WERI-Rb-1 (cell line): Measurements from ENCODE around the gene CMSS1.

Experiments
- DNase-seq: peaks from one replicate; pipeline ENCODE4 v3.0.0-alpha.2; 2020
- H3K27ac ChIP-seq: fragments of 250-450 bp; sonication (Bioruptor Pico); 2 replicates; pipeline ENCODE4 v1.5.1; 2020; ENCODE audit warnings: mild to moderate bottlenecking, moderate library complexity
- H3K27me3 ChIP-seq: fragments of 250-450 bp; sonication (Bioruptor Pico); 2 replicates; pipeline ENCODE4 v1.5.1; 2021; ENCODE audit warnings: mild to moderate bottlenecking, low read depth, moderate library complexity; ENCODE audit not compliant: insufficient read depth, severe bottlenecking
- H3K36me3 ChIP-seq: fragments of 250-450 bp; sonication (Bioruptor Pico); 2 replicates; pipeline ENCODE4 v1.5.1; 2020; ENCODE audit warnings: mild to moderate bottlenecking, moderate library complexity
- H3K4me3 ChIP-seq: 2 replicates; pipeline ENCODE4 v1.5.1; 2011; ENCODE audit warnings: low read depth, mild to moderate bottlenecking, control low read depth, low read length
- H3K9me3 ChIP-seq: fragments of 250-450 bp; sonication (Bioruptor Pico); 2 replicates; pipeline ENCODE4 v1.5.1; 2021; ENCODE audit warnings: mild to moderate bottlenecking, moderate library complexity; ENCODE audit not compliant: severe bottlenecking
- TF ChIP-seq, protein P1 (sequence below): IDR thresholded peaks from 2 replicates; pipeline ENCODE4 v1.5.1; 2011; ENCODE audit warnings: low read depth, mild to moderate bottlenecking, control low read depth, inconsistent platforms, low read length

CMSS1 gene

GRCh38 chr3:100158918-100159330 is 341.3 kb downstream of the CMSS1 start:
- H3K4me3 ChIP-seq: no peak overlapping the region
- DNase-seq: no peak
- no peaks in the 10 kb centered on the region for H3K27me3 ChIP-seq
- no peak overlapping the region for H3K27ac ChIP-seq
- peaks cover 13% of the 10 kb centered on the region for H3K36me3 ChIP-seq
- TF ChIP-seq, protein P1, sequence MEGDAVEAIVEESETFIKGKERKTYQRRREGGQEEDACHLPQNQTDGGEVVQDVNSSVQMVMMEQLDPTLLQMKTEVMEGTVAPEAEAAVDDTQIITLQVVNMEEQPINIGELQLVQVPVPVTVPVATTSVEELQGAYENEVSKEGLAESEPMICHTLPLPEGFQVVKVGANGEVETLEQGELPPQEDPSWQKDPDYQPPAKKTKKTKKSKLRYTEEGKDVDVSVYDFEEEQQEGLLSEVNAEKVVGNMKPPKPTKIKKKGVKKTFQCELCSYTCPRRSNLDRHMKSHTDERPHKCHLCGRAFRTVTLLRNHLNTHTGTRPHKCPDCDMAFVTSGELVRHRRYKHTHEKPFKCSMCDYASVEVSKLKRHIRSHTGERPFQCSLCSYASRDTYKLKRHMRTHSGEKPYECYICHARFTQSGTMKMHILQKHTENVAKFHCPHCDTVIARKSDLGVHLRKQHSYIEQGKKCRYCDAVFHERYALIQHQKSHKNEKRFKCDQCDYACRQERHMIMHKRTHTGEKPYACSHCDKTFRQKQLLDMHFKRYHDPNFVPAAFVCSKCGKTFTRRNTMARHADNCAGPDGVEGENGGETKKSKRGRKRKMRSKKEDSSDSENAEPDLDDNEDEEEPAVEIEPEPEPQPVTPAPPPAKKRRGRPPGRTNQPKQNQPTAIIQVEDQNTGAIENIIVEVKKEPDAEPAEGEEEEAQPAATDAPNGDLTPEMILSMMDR: no peak
- H3K9me3 ChIP-seq: peaks cover 5% of the 10 kb centered on the region

GRCh38 chr3:100159331-100160153 is 341.9 kb downstream of the CMSS1 start:
- Histone ChIP-seq H3K9me3 (peaks cover 5% of the 10 kb centered on the region), H3K27me3 (no peaks in the 10 kb centered on the region)
- no peak for DNase-seq

DNA sequence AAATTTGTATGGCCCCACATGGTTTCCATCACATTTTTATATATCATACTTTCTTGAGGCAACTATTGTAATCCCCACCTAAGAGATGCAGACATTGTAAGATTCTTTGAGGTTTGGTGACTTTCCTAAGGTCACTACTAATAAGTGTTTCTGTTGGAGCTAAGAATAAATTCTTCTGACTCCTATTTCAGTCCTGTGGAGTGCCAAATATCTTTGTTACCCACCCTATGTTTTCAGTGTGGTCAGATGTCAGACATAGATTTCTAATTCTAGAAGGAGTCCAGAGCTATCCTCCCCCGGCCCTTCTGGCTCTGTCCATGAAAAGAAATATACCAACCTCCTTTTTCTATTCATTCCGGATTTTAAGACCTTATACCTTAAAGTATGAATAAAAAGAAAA is 342.9 kb downstream of the CMSS1 start:
- Histone ChIP-seq H3K27me3 (no peaks in the 10 kb centered on the region), H3K4me3 (no peak overlapping the region), H3K27ac (no peak overlapping the region), H3K9me3 (no peaks in the 10 kb centered on the region), H3K36me3 (peaks cover 7% of the 10 kb centered on the region)
- no peak for DNase-seq
- TF ChIP-seq, protein P1: no peak

More at GRCh38 chr3:100159331-100160153, 341.9 kb downstream of the CMSS1 start:
- no peak overlapping the region for H3K4me3 ChIP-seq
- peaks cover 13% of the 10 kb centered on the region for H3K36me3 ChIP-seq
- TF ChIP-seq, protein P1: no peak
- H3K27ac ChIP-seq: no peak overlapping the region

- TF ChIP-seq, protein P1: no peak
- Histone ChIP-seq H3K4me3 (no peak overlapping the region), H3K27ac (no peak overlapping the region), H3K9me3 (no peaks in the 10 kb centered on the region), H3K36me3 (no peaks in the 10 kb centered on the region; the same call in 1 of the 2 replicates), H3K27me3 (no peaks in the 10 kb centered on the region)
- DNase-seq: no peak
Observed at GRCh38 chr3:100163787-100164186, 346.1 kb downstream of the CMSS1 start.

DNA sequence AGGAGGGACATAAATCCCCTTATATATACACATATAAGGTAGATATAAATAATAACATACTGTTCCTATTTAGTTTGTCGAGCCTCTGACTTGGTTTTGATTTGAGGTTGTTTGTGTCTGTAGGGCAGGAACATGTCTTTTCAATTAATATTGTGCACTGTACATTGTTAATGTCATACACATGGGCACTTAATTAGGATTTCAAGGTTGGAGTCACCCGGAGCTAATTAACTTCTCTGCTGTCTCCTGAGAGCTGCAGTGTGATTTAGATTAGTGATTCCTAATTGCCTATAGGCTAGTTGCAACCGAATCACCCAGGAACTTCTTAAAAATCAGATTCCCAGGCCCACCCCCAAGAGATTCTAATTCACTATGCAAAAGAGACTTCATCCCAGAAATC is 347.1 kb downstream of the CMSS1 start:
- TF ChIP-seq, protein P1: no peak
- no peak for DNase-seq
- Histone ChIP-seq H3K9me3 (no peaks in the 10 kb centered on the region), H3K4me3 (no peak overlapping the region), H3K27ac (no peak overlapping the region), H3K36me3 (peaks cover 6% of the 10 kb centered on the region), H3K27me3 (no peaks in the 10 kb centered on the region)
